OCI-LY1 (cell line): ENCODE results near the gene SCN8A.

Experiments
- H2AFZ ChIP-seq: fragments of 200-600 bp; sonication (generic), shearing (Covaris generic); 2 replicates; pipeline ENCODE4 v1.6.0; 2014; ENCODE audit warnings: antibody characterized with exemption, mild to moderate bottlenecking, low read length
- H3F3A ChIP-seq: fragments of 200-600 bp; sonication (generic), shearing (Covaris generic); 2 replicates; pipeline ENCODE4 v1.6.0; 2014; ENCODE audit warnings: mild to moderate bottlenecking, antibody characterized with exemption, low read length, moderate library complexity; ENCODE audit not compliant: insufficient read depth
- H3K27ac ChIP-seq: fragments of 200-600 bp; sonication (generic); 2 replicates; pipeline ENCODE4 v1.5.1; 2014; ENCODE audit warnings: low read length, mixed run types, mild to moderate bottlenecking, low read depth; ENCODE audit not compliant: poor library complexity, severe bottlenecking
- H3K27me3 ChIP-seq: fragments of 200-600 bp; sonication (generic); 2 replicates; pipeline ENCODE4 v1.6.0; 2014; ENCODE audit warnings: antibody characterized with exemption, mild to moderate bottlenecking, low read length, moderate library complexity; ENCODE audit not compliant: insufficient read depth
- H3K36me3 ChIP-seq: fragments of 200-600 bp; sonication (generic); 2 replicates; pipeline ENCODE4 v1.6.1; 2014; ENCODE audit warnings: mild to moderate bottlenecking, antibody characterized with exemption, low read length, moderate library complexity, mixed read lengths; ENCODE audit not compliant: insufficient read depth
- H3K4me1 ChIP-seq: fragments of 200-600 bp; sonication (generic); 2 replicates; pipeline ENCODE4 v1.5.1; 2014; ENCODE audit warnings: mild to moderate bottlenecking, low read length, moderate library complexity; ENCODE audit not compliant: insufficient read depth, severe bottlenecking
- H3K4me2 ChIP-seq: fragments of 200-600 bp; sonication (generic), shearing (Covaris generic); 2 replicates; pipeline ENCODE4 v1.6.1; 2014; ENCODE audit warnings: low read length
- H3K4me3 ChIP-seq: fragments of 200-600 bp; sonication (generic); 2 replicates; pipeline ENCODE4 v1.5.1; 2014; ENCODE audit warnings: low read length, low read depth, mild to moderate bottlenecking, mixed read lengths; ENCODE audit not compliant: poor library complexity, severe bottlenecking
- H3K79me2 ChIP-seq: fragments of 200-600 bp; shearing (Covaris generic); 2 replicates; pipeline ENCODE4 v1.6.1; 2016; ENCODE audit warnings: mixed run types, low read length, mixed read lengths; ENCODE audit not compliant: insufficient read depth
- H3K9ac ChIP-seq: fragments of 200-600 bp; sonication (generic), shearing (Covaris generic); 2 replicates; pipeline ENCODE4 v1.6.1; 2014; ENCODE audit warnings: mild to moderate bottlenecking, low read length, mixed read lengths
- H3K9me2 ChIP-seq: fragments of 200-600 bp; sonication (generic), shearing (Covaris generic); 2 replicates; pipeline ENCODE4 v1.6.1; 2014; ENCODE audit warnings: low read depth, mild to moderate bottlenecking, low read length, mixed read lengths
- H3K9me3 ChIP-seq: fragments of 200-600 bp; shearing (Covaris generic); 2 replicates; pipeline ENCODE4 v1.6.1; 2014; ENCODE audit warnings: low read length, mixed read lengths
- H4K20me1 ChIP-seq: fragments of 200-600 bp; sonication (generic), shearing (Covaris generic); 2 replicates; pipeline ENCODE4 v1.6.0; 2016; ENCODE audit warnings: mild to moderate bottlenecking, low read length; ENCODE audit not compliant: insufficient read depth
- CTCF ChIP-seq: fragments of 200-600 bp; sonication (generic), shearing (Covaris generic); IDR thresholded peaks from 2 replicates; pipeline ENCODE4 v1.5.1; 2017; ENCODE audit warnings: mild to moderate bottlenecking, antibody characterized with exemption, low read length, moderate library complexity, mixed read lengths
- EZH2 ChIP-seq: fragments of 200-600 bp; sonication (generic), shearing (Covaris generic); IDR thresholded peaks from 2 replicates; pipeline ENCODE4 v1.8.0; 2017; ENCODE audit warnings: borderline replicate concordance, mixed run types, mild to moderate bottlenecking, antibody characterized with exemption, low read length, moderate library complexity, mixed read lengths

Gene SCN8A

GRCh38 chr12:51693569-51693968 is 102.5 kb downstream of the SCN8A start:
- Histone ChIP-seq H3K4me1 (no peaks in the 10 kb centered on the region), H2AFZ (no peak overlapping the region), H3K36me3 (no peaks in the 10 kb centered on the region), H3K27ac (no peak overlapping the region), H4K20me1 (no peaks in the 10 kb centered on the region), H3F3A (no peaks in the 10 kb centered on the region), H3K4me3 (no peak overlapping the region), H3K9me2 (no peaks in the 10 kb centered on the region), H3K9me3 (no peaks in the 10 kb centered on the region), H3K79me2 (no peaks in the 10 kb centered on the region), H3K27me3 (no peaks in the 10 kb centered on the region), H3K9ac (no peak overlapping the region), H3K4me2 (no peak overlapping the region)
- no peak for TF ChIP-seq EZH2
- no peak for TF ChIP-seq CTCF

- Histone ChIP-seq H3K9me3 (no peaks in the 10 kb centered on the region), H3K36me3 (no peaks in the 10 kb centered on the region), H3K4me1 (no peaks in the 10 kb centered on the region), H3F3A (no peaks in the 10 kb centered on the region), H3K4me2 (no peak overlapping the region), H3K4me3 (no peak overlapping the region), H3K9ac (no peak overlapping the region), H2AFZ (no peak overlapping the region), H3K27ac (no peak overlapping the region), H3K27me3 (no peaks in the 10 kb centered on the region), H4K20me1 (no peaks in the 10 kb centered on the region), H3K9me2 (no peaks in the 10 kb centered on the region), H3K79me2 (no peaks in the 10 kb centered on the region)
- TF ChIP-seq CTCF = no peak
- TF ChIP-seq EZH2 = no peak
Observed at GRCh38 chr12:51694146-51694545, 103.1 kb downstream of the SCN8A start.

- no peaks in the 10 kb centered on the region for H3K36me3 ChIP-seq
- H3K4me3 ChIP-seq = no peak overlapping the region
- H4K20me1 ChIP-seq = no peaks in the 10 kb centered on the region
- H3K27ac ChIP-seq = no peak overlapping the region
- no peak for TF ChIP-seq CTCF
- TF ChIP-seq EZH2 = no peak
- H3K4me1 ChIP-seq = no peaks in the 10 kb centered on the region
- H3K79me2 ChIP-seq = no peaks in the 10 kb centered on the region
- no peak overlapping the region for H2AFZ ChIP-seq
- H3K9ac ChIP-seq = no peak overlapping the region
- H3K9me2 ChIP-seq = no peaks in the 10 kb centered on the region
- no peaks in the 10 kb centered on the region for H3F3A ChIP-seq
- no peak overlapping the region for H3K4me2 ChIP-seq
- no peaks in the 10 kb centered on the region for H3K27me3 ChIP-seq
- H3K9me3 ChIP-seq = no peaks in the 10 kb centered on the region
Observed at GRCh38 chr12:51695241-51696010, 104.4 kb downstream of the SCN8A start.
